GM20431 (cell line): ENCODE data around the gene MDH1.

Experiments used
- in situ Hi-C: fragments of 300-500 bp; cut with MseI, MboI; formaldehyde crosslinking; loops from one replicate; pipeline ENCODE4 v1.15.0; 2020; ENCODE audit warnings: low sequenced_read_pairs; ENCODE audit not compliant: unreplicated experiment

MDH1 gene

GRCh38 chr2:63628403-63628942 is 39.7 kb downstream of the MDH1 start:
- in situ Hi-C loops = no loop called here

- in situ Hi-C loops = no loop called here
Measured at GRCh38 chr2:63631501-63631900, 42.7 kb downstream of the MDH1 start.

- in situ Hi-C loops = no loop called here
Measured at GRCh38 chr2:63632382-63632781, 43.6 kb downstream of the MDH1 start.

GRCh38 chr2:63639344-63639743 is 50.6 kb downstream of the MDH1 start:
- in situ Hi-C loops = no loop called here

GRCh38 chr2:63642946-63643345 is 54.2 kb downstream of the MDH1 start:
- in situ Hi-C loops = no loop called here

GRCh38 chr2:63643486-63643885 is 54.7 kb downstream of the MDH1 start:
- in situ Hi-C loops = no loop called here

- in situ Hi-C loops = no loop called here
Measured at GRCh38 chr2:63648632-63649031, 59.9 kb downstream of the MDH1 start.

GRCh38 chr2:63649829-63650228 is 61.1 kb downstream of the MDH1 start:
- in situ Hi-C loops = no loop called here

GRCh38 chr2:63650756-63651155 is 62.0 kb downstream of the MDH1 start:
- in situ Hi-C loops = no loop called here

GRCh38 chr2:63651356-63651755 is 62.6 kb downstream of the MDH1 start:
- in situ Hi-C loops = no loop called here

GRCh38 chr2:63651861-63652651 is 63.3 kb downstream of the MDH1 start:
- in situ Hi-C loops = no loop called here

GRCh38 chr2:63652652-63652985 is 63.9 kb downstream of the MDH1 start:
- in situ Hi-C loops = no loop called here

GRCh38 chr2:63654959-63655358 is 66.2 kb downstream of the MDH1 start:
- in situ Hi-C loops = no loop called here
